Chondrocyte (in vitro differentiated cells): ENCODE data around the gene CYP46A1. TPM values are rescaled to one million over a fixed set of nuclear protein-coding genes. Genes with fewer than 3 reads are reported as not detected.
"Not testable (repeated sequence)": the region's sequence is repeated elsewhere in the genome, so short reads cannot be mapped to it uniquely, and the experiment has no call there.

Experiments used
- DNase-seq: peaks from one replicate; pipeline ENCODE4 v3.0.0; 2021; ENCODE audit warnings: mixed read lengths, low spot score
- H3K27ac Mint-ChIP-seq: one replicate; pipeline ENCODE4 v1.8.0; 2021; ENCODE audit warnings: mild to moderate bottlenecking, moderate library complexity, mixed read lengths; ENCODE audit not compliant: unreplicated experiment
- H3K27me3 Mint-ChIP-seq: 2 replicates; pipeline ENCODE4 v1.8.0; 2021; ENCODE audit warnings: low read depth, mixed read lengths
- H3K36me3 Mint-ChIP-seq: 2 replicates; pipeline ENCODE4 v1.8.0; 2021; ENCODE audit warnings: low read depth, mixed read lengths
- H3K4me1 Mint-ChIP-seq: 2 replicates; pipeline ENCODE4 v1.8.0; 2021; ENCODE audit warnings: low read depth, mild to moderate bottlenecking, mixed read lengths
- H3K4me3 Mint-ChIP-seq: one replicate; pipeline ENCODE4 v1.8.0; 2021; ENCODE audit warnings: mild to moderate bottlenecking, moderate library complexity, mixed read lengths; ENCODE audit not compliant: unreplicated experiment
- H3K9me3 Mint-ChIP-seq: 2 replicates; pipeline ENCODE4 v1.8.0; 2021; ENCODE audit warnings: low read depth, mixed read lengths
- total RNA-seq: library from RNA; stranded (reverse); gene quantifications from 3 replicates; pipeline ENCODE4 v1.2.1, GENCODE V29; 2021
- TF ChIP-seq, protein P1 (sequence below): fragments of 200-600 bp; sonication (generic); IDR thresholded peaks from 2 replicates; pipeline ENCODE4 v1.5.0; 2021; ENCODE audit warnings: antibody characterized with exemption, mild to moderate bottlenecking, moderate library complexity

CYP46A1 gene
- total RNA-seq, 1 donor from 2014 or later = 0.72 TPM

DNA sequence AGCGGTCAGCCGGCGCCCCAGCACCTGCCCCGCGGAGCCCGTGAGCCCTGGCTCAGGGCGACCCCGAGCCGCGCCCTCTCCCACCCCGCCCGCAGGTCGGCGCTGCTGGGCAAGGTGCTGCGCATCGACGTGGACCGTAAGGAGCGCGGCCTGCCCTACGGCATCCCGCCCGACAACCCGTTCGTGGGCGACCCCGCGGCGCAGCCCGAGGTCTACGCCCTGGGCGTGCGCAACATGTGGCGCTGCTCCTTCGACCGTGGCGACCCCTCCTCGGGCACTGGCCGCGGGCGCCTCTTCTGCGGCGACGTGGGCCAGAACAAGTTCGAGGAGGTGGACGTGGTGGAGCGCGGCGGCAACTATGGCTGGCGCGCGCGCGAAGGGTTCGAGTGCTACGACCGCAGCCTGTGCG lies 24.8 kb upstream of the CYP46A1 start:
- H3K4me1 Mint-ChIP-seq = peaks cover 8% of the 10 kb centered on the region
- TF ChIP-seq, protein P1, sequence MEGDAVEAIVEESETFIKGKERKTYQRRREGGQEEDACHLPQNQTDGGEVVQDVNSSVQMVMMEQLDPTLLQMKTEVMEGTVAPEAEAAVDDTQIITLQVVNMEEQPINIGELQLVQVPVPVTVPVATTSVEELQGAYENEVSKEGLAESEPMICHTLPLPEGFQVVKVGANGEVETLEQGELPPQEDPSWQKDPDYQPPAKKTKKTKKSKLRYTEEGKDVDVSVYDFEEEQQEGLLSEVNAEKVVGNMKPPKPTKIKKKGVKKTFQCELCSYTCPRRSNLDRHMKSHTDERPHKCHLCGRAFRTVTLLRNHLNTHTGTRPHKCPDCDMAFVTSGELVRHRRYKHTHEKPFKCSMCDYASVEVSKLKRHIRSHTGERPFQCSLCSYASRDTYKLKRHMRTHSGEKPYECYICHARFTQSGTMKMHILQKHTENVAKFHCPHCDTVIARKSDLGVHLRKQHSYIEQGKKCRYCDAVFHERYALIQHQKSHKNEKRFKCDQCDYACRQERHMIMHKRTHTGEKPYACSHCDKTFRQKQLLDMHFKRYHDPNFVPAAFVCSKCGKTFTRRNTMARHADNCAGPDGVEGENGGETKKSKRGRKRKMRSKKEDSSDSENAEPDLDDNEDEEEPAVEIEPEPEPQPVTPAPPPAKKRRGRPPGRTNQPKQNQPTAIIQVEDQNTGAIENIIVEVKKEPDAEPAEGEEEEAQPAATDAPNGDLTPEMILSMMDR = no peak
- no peak for DNase-seq
- H3K36me3 Mint-ChIP-seq = peaks cover 2% of the 10 kb centered on the region
- no peak overlapping the region for H3K27ac Mint-ChIP-seq
- peaks cover 3% of the 10 kb centered on the region for H3K27me3 Mint-ChIP-seq
- no peak overlapping the region for H3K4me3 Mint-ChIP-seq
- H3K9me3 Mint-ChIP-seq = no peaks in the 10 kb centered on the region

DNA sequence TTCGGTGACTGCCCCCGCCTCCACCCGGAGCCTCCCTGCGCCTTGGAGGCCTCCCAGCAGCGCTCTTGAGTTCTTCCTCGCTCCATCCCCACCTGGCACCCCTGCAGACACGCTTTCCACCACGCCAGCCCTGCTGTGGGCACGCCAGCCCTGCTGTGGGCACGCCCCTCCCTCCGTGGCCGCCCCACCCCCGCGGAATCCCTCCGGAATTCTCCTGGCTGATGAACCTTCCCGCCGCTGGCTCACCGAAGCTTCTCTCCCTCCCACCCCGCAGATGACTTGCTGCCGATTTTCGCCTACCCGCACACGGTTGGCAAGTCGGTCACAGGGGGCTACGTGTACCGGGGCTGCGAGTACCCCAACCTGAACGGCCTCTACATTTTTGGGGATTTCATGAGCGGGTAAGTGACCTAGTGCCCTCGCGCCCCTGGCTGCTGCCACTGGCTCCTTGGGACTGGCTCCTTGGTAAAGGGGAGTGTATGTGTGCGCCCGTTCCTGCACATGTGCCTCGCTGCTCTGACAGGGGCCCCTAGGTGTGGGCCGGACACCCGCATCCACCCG lies 24.0 kb upstream of the CYP46A1 start:
- DNase-seq = no peak
- TF ChIP-seq, protein P1 = no peak
- Mint-ChIP-seq H3K27ac (no peak overlapping the region), H3K4me1 (peaks cover 8% of the 10 kb centered on the region), H3K9me3 (no peaks in the 10 kb centered on the region), H3K4me3 (no peak overlapping the region), H3K27me3 (peaks cover 3% of the 10 kb centered on the region), H3K36me3 (peaks cover 2% of the 10 kb centered on the region)

DNA sequence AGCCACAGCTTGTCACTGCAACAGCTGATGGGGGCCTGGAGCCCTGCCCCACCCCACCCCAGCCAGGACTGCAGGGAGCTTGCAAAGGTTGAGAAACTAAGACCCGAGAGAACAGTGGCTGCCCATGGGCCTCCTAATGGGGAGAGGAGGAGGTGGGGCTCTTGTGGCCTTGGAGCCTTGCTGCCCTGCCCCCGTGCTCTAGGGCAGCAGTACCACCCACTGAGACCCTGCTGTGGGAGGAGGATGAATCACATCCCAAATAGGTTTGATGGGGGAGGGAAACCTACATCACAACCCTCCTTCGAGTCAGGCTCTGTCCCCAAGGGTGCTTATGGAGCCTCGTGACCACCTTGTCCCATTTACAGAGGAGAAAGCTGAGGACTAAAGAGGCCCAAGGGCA lies 23.3 kb upstream of the CYP46A1 start:
- no peaks in the 10 kb centered on the region for H3K9me3 Mint-ChIP-seq
- H3K36me3 Mint-ChIP-seq = peaks cover 2% of the 10 kb centered on the region
- DNase-seq = no peak
- TF ChIP-seq, protein P1 = no peak
- peaks cover 8% of the 10 kb centered on the region for H3K4me1 Mint-ChIP-seq
- H3K4me3 Mint-ChIP-seq = no peak overlapping the region
- no peak overlapping the region for H3K27ac Mint-ChIP-seq
- peaks cover 3% of the 10 kb centered on the region for H3K27me3 Mint-ChIP-seq

DNA sequence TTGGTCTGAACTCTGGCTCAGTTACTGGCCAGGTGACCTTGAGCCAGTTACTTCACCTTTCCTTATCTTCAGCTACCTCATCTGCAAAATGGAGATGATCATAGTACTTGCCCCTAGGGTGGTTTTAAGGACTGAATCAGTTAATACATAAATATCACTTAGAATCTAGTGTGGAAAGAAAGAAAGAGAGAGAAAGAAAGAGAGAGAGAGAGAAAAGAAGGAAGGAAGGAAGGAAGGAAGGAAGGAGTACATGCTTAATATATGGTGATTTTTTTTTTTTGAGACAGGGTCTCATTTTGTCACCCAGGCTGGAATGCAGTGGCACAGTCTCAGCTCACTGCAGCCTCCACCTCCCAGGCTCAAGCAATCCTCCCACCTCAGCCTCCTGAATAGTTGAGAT lies 22.9 kb upstream of the CYP46A1 start:
- not testable (repeated sequence) for H3K4me1 Mint-ChIP-seq, H3K27ac Mint-ChIP-seq, H3K27me3 Mint-ChIP-seq, DNase-seq, H3K9me3 Mint-ChIP-seq, H3K36me3 Mint-ChIP-seq, H3K4me3 Mint-ChIP-seq

DNA sequence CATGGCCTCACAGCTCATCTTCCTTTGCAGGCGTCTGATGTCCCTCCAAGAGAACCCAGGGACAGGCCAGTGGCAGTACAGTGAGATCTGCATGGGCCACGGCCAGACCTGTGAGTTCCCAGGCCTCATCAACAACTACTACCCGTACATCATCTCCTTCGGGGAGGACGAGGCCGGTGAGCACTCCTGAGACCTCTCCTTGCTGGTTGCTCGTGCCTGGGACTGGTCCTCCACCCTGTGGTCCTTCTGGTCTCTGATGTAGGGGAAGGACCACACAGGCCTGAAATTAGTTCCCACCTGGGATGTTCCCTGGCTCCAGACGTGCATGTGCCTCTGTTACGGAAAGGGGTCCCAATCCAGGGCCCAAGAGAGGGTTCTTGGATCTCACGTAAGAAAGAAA lies 21.3 kb upstream of the CYP46A1 start:
- peak overlapping the region; percentile 2 for H3K27ac Mint-ChIP-seq
- no peak for DNase-seq
- H3K27me3 Mint-ChIP-seq = no peaks in the 10 kb centered on the region
- H3K4me1 Mint-ChIP-seq = peaks cover 8% of the 10 kb centered on the region
- no peak overlapping the region for H3K4me3 Mint-ChIP-seq
- peaks cover 2% of the 10 kb centered on the region for H3K36me3 Mint-ChIP-seq
- TF ChIP-seq, protein P1 = no peak
- H3K9me3 Mint-ChIP-seq = no peaks in the 10 kb centered on the region

DNA sequence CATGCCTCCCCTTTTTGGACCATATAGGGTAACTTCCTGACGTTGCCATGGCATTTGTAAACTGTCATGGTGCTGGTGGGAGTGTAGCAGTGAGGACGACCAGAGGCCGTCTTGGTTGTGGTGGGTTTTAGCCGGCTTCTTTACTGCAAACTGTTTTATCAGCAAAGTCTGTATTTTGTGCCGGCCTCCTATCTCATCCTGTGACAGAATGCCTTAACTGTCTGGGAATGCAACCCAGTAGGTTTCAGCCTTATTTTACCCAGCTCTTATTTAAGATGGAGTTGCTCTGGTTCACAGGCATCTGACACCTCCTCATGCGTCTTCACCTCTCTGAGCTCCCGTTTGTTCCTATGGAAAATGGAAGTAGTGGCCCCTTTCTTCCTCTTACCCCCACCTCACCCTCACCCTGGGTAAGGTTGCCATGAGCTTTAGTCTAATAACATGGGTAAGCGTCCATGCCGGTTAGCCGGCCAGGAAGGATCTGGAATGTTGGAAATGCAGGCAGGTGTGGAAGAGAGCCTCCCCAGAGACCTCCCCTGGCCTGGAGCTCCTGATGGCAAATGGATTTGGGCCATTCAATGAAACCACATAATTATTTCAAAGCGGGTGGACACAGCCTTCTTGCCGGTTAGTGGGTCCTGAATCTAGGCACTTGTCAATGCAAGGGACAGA lies 20.6 kb upstream of the CYP46A1 start:
- DNase-seq = no peak
- Mint-ChIP-seq H3K27ac (no peak overlapping the region), H3K27me3 (no peaks in the 10 kb centered on the region), H3K9me3 (no peaks in the 10 kb centered on the region), H3K36me3 (peaks cover 3% of the 10 kb centered on the region), H3K4me3 (no peak overlapping the region), H3K4me1 (peaks cover 8% of the 10 kb centered on the region)
- TF ChIP-seq, protein P1 = no peak
